HEK293T (cell line): ENCODE measurements around the gene CELSR1.

Experiments
- BHLHE40 ChIP-seq: fragments of 450-650 bp; IDR thresholded peaks from 2 replicates; pipeline ENCODE4 v1.6.1; 2016; ENCODE audit warnings: mild to moderate bottlenecking, moderate library complexity, borderline replicate concordance
- FOXK2 ChIP-seq: fragments of 450-650 bp; IDR thresholded peaks from 2 replicates; pipeline ENCODE4 v1.6.1; 2016; ENCODE audit warnings: mild to moderate bottlenecking
- SP1 ChIP-seq: fragments of 450-650 bp; IDR thresholded peaks from 2 replicates; pipeline ENCODE4 v1.6.1; 2017
- ZNF384 ChIP-seq: fragments of 450-650 bp; IDR thresholded peaks from 2 replicates; pipeline ENCODE4 v1.6.1; 2016

DNA sequence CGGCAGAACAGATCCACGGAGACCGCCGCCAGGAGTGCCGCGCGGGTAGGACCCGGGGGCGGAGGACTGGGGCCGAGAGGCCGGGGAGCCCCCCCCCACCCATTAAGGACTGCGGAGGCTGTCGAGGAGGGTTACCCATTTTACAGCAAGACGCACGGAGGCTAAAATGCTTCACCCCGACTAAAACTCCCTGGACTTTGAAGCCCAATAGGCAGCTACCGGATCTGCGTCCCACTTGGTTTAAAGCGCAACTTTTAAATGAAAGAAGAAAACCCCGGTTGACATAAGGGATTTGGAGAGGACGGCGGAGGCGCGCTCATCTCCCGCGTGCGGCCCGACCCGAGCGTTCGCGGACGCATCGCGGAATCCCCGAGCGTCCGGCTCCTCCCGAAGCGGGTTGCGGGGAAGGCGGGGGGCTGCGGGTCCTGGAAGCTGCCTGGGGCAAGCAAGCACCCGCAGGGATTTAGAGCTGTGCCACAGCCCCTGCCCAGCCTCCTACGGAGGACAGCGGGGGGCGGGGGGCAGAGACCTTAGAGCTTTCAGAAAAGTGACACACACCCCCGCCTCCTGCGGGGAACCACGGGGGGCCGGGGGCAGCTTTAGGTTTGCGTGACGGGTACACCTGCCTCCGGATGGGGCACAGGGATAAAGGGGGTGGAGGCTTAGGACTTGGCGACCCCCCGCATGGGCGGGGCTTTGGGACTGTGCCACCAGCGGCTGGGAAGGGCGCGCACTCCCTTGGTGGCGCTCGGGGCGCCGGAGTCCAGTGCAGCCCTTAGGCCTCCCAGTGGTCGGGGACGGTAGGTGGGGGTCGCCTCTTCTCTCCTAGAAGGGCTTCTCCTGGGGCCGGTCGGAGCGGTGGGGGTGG lies 760 bp upstream of the CELSR1 start:
- TF ChIP-seq ZNF384 (no peak), FOXK2 (no peak), BHLHE40 (no peak), SP1 (no peak)
